Hematopoietic multipotent progenitor cell (in vitro differentiated cells): ENCODE data around the gene DPF3. TPM values are rescaled to one million over a fixed set of nuclear protein-coding genes. Genes with fewer than 3 reads are reported as not detected.
"Not testable (repeated sequence)": the region's sequence is repeated elsewhere in the genome, so short reads cannot be mapped to it uniquely, and the experiment has no call there.

Source experiments
- DNase-seq, 3 donors: peaks; one replicate each; pipeline ENCODE4 v3.0.0-alpha.2; 2011 to 2015; ENCODE audit warnings: low read depth in 2 of 3, low spot score in 2 of 3
- total RNA-seq: library from RNA; depleted of rRNA; stranded (reverse); fragments of >200 nt; gene quantifications from one replicate; pipeline ENCODE4 v1.2.3, GENCODE V29; 2012

The DPF3 gene
- total RNA-seq, 1 donor, result under 0.01 TPM

- DNase-seq, result no peak
These were observed 12.4 kb downstream of the DPF3 start for GRCh38 chr14:72881543-72881942.

DNA sequence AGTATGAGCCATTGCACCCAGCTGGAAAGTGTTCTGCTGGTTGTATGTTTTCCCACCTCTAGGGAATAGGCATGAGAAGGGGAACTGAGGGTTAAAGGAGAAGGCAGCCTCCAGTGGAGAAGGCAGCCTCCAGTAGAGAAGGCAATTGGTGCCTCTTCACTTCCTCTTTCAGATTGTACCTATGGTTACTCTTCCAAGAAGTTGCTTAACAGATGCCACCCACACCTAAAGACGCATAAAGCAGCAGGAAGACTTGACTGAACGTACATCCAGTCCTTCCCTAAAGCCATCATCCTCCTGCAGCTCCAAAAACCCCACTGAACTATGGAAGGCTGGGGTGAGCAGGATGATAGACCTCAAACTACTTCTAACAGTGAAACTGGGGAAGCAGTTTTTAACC, 13.1 kb downstream of the DPF3 start:
- peak in 1 of 3 donors; percentile 21 for DNase-seq

DNA sequence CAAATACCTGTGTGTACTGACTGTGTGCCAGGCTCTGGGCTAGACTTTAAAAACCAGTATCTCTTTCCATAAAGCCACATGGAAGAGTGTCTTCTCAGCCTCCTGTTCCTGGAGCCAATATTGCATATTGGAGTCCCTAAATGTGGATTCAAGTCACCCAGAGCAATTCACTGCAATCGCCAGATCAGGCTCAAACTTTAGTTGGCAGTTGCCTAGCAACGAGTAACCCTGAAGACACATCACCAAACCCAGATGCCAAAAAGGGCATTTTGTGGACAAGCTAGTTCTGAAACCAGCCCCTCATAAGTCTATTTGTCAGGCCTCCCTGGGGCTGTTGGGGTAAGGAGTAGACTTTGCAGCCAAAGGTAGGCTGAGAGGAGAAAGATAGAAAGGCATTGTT, 13.7 kb downstream of the DPF3 start:
- no peak for DNase-seq

- DNase-seq, result no peak
These were observed 14.5 kb downstream of the DPF3 start for GRCh38 chr14:72879431-72879830.

DNA sequence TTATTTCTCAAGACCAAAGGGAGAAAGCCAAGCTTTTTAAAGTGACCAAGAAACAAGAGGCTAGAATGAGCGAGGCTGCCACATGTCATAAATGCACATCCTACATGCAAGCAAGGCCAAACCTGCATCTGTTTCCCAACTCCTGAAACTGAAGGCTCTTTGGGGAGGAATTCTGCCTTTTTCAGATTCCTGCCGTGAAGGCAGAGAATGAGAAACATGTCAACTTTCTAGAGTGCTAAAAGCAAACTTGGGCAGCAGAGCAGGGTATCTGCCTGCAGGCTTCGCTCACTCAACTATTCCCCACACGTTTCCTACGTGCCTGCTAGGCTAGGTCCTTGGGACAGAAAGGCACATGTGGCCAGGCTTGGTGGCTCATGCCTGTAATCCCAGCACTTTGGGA, 15.2 kb downstream of the DPF3 start:
- DNase-seq, result no peak

DNA sequence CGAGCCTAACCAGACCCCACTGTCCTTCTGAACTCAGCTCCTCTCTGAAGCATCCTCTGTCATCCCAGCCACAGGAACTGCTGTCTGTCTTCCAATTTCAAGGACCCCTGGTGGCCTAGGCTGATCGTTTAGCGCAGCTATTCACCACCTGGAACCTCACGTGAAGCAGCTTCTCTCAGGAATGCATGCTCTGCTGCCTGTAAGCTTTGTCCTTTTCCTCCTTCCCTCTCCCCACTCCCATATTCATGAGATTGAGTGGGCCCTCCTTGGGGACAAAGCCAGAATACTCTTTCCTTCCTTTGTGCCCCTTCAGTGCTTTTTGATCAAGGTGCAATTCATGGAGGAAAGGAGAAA, 17.2 kb downstream of the DPF3 start:
- no peak for DNase-seq

DNA sequence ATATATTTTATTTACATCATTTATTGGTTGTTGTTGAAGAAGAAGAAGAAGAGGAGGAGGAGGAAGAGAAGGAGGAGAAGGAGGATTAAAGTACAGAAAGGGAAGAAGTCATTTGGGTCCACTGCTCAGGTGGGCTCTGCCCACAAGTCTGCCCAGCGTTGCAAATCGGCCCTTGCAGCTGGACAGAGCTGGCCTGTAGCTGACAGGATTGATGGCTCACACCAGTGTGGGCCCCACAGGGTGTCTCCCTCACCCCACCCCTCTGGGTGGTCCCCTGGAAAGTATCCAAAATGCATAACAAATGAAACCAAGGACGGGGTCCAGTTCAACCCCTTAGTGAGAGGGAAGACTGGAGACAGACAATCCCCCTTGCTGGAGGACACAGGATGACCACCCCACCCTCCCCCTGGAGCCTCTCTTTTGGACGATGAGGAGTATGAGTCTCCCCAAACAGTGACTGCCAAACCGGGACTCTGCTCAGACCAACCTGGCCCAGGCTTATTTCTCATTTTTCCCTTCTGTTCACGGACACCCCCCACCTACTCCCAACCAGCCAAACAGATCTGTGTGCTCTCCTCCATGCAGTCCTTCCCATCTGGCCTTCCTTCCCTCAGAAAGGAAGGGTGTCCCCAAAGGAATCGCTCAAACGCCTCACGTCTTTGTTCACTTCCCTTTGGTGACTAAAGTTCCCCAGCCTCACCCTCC, 17.7 kb downstream of the DPF3 start:
- DNase-seq, result no peak

GRCh38 chr14:72870878-72871277, 23.0 kb downstream of the DPF3 start:
- DNase-seq, result not testable (repeated sequence)

GRCh38 chr14:72869407-72870329, 24.2 kb downstream of the DPF3 start:
- no peak for DNase-seq

- DNase-seq, result no peak
These were observed 25.4 kb downstream of the DPF3 start for GRCh38 chr14:72868500-72868899.

- DNase-seq, result no peak
These were observed 29.1 kb downstream of the DPF3 start for GRCh38 chr14:72864712-72865365.

DNA sequence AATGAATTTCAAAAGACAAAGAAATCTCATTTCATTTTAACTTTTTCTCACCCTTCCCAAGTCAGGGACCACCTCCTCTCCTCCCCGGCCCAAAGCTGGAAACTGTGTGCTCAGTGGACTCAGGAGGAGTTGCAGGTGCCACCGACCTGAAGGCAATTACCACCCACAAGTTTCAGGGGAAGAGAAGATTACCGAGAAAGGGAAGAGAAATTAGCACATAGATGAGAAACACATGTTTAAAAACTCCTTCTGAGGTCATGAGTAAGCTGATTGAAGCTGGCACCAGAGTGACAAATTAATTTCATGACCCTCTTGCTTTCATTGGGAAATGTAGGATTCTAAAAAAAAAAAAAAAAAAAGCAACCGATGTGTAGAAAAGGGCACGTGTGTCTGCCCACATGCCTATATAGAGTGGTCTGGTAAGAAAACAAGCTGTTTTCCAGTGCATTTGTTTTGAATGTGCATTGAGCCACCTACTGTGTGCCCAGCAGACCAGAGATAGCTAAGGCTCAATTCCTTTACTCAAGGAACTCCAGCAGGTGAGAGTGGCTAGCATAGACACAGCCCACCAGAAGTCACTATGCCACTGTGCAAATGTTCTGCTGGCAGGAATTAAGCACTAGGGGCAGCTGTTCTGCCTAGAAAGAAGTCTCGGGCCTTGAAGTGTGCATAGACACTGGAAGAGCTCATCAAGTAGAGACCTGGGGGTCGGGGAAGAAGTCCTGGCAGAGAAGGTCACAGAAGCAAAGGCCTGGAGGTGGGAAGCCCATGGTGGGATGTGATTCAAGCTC, 30.5 kb downstream of the DPF3 start:
- DNase-seq, result no peak

GRCh38 chr14:72856530-72857266, 37.2 kb downstream of the DPF3 start:
- no peak for DNase-seq

- DNase-seq, result no peak
These were observed 38.0 kb downstream of the DPF3 start for GRCh38 chr14:72855913-72856312.

GRCh38 chr14:72852194-72852593, 41.7 kb downstream of the DPF3 start:
- no peak for DNase-seq

DNA sequence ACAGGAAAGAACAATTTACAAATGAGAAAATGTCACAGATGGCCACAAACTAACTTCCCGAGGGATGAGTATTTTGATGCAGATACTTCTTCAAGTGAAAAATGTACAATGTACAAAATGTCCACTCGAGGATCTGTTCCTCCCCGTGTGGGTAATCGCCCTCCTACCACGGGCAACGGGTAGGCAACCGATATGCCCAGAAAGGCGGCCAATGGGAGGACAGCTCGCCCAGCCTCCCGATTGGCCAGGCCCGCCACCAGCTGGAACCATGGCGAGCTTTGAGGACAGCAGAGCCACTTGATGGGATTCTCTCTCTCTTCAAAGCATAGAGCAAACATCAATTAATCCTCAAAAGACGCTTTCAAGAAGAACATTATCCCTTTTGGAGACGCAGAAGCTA, 42.3 kb downstream of the DPF3 start:
- no peak for DNase-seq

DNA sequence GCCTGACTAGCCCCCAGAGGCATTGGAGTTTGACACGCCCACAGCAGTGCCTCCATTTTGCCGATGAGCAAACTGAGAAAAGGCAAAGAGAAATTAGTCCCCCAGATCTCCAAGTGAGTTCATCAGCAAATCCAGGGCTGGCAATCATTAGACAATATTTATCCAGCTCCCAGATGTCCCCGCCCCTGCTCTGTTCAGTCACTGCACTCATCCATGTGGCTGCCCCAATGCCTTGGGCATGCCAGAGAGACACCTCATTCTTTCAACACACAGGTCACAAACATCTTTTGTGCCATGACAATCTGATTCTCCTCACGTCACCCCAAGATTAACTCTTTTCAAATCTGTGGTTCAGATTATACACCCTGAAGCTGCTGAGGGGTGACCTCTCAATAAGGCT, 43.5 kb downstream of the DPF3 start:
- no peak for DNase-seq

DNA sequence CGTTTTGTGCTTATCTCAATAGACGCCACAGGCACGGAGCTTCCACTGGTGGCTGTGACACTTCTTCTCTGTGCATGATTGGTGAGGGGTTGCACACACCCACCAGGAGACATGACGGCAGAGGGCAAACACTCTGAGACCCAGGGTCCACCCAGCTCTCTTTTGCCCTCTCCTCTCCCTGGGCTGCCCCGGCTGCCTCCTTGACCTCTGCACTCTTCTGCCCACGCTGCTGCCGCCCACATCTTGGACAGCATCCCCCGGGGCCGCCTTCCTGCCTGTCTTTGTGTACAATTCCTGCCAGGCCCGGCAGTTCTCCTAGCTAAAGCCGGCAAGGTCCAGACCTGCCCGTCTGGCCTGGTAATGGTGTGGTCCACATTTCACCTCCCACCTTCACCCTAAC, 44.7 kb downstream of the DPF3 start:
- no peak for DNase-seq

DNA sequence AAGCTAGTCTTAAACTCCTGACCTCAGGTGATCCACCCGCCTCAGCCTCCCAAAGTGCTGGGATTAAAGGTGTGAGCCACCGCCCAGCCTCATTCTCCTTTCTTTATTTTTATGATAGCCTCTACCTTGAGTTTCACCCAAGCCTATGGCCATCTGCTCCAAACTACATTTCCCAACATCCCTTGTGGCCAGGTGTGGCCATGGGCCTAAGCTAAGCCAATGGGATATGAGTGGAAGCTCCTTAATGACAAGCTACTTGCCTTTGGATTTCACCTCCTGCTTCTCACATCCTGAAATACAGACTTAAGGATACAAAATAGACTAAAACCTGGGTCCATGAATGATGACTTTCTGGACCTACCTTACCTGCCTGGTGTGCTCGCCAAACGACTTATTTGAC, 46.2 kb downstream of the DPF3 start:
- no peak for DNase-seq

DNA sequence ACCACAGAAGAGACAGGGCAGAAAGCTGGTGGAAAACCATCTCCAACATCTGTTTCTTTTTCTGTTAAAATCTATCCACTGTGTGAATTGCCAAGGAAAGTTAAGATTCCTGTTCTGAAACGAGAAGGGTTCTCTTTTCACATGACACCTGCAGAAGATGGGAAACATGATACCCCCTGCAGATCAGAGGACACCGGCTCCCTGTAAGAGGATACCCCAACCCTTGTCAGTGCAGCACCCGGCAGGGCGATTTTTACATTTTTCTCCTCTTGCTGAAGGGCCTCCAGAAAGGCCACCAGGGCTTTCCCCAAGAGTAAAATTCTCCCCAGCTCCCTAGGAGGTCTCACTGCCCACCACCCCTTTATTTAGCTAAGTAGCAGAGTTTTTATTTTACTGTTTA, 48.2 kb downstream of the DPF3 start:
- DNase-seq, result no peak
